ENCODE results near the gene KRTAP10-11.
"Not testable (repeated sequence)": the region's sequence is repeated elsewhere in the genome, so short reads cannot be mapped to it uniquely, and the experiment has no call there.

KRTAP10-11 gene, protein sequence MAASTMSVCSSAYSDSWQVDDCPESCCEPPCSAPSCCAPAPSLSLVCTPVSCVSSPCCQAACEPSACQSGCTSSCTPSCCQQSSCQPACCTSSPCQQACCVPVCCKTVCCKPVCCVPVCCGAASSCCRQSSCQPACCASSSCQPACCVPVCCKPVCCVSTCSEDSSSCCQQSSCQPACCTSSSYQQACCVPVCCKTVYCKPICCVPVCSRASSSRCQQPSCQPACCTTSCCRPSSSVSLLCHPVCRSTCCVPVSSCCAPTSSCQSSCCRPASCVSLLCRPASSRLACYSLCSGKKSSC

DNA sequence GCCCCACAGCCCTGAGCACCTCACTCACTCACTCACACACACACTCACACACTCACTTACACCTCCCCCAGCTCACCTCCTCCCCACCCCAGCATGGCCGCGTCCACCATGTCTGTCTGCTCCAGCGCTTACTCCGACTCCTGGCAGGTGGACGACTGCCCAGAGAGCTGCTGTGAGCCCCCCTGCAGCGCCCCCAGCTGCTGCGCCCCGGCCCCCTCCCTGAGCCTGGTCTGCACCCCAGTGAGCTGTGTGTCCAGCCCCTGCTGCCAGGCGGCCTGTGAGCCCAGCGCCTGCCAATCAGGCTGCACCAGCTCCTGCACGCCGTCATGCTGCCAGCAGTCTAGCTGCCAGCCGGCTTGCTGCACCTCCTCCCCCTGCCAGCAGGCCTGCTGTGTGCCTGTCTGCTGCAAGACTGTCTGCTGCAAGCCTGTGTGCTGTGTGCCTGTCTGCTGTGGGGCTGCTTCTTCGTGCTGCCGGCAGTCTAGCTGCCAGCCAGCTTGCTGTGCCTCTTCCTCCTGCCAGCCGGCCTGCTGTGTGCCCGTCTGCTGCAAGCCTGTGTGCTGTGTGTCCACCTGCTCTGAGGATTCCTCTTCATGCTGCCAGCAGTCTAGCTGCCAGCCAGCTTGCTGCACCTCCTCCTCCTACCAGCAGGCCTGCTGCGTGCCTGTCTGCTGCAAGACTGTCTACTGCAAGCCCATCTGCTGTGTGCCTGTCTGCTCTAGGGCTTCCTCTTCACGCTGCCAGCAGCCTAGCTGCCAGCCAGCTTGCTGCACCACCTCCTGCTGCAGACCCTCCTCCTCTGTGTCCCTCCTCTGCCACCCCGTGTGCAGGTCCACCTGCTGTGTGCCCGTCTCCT lies at the start of gene KRTAP10-11:
Gene KRTAP10-11, plus strand, starts transcription at position 49 of the 856 bp plus-strand sequence. Its CDS starts 45 bp downstream, at position 94.
- not testable (repeated sequence) for DNase-seq (ENCODE audit: low spot score)

DNA sequence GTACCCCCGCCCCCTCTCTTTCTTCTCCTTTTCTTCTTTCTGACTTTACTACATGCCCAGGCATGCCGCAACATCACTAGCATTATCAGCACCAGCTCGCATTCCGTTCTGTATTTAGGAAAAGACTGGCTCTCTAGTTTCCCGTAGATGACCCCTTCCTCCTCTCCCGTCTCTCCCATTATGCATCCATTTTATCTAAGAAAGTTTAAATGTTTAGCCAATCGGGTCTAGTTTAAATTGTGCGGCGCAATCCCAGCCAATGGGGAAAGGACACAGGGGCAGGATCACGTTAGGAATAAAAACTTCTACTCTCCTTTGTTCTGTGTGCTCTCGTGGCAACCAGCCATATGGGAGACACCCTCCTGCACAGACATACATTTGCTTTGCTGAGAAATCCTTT lies 48.2 kb upstream of the KRTAP10-11 start:
- no peak for DNase-seq (ENCODE audit: low spot score)

GRCh38 chr21:44599264-44600029 lies 46.8 kb upstream of the KRTAP10-11 start:
- DNase-seq (ENCODE audit: low spot score), result no peak

GRCh38 chr21:44600118-44600978 lies 45.9 kb upstream of the KRTAP10-11 start, which contains the start of gene KRTAP10-7:
KRTAP10-7 (plus strand) TSS chr21:44600597; CDS start chr21:44600622, 25 bp downstream.
- DNase-seq (ENCODE audit: low spot score), result not testable (repeated sequence)

DNA sequence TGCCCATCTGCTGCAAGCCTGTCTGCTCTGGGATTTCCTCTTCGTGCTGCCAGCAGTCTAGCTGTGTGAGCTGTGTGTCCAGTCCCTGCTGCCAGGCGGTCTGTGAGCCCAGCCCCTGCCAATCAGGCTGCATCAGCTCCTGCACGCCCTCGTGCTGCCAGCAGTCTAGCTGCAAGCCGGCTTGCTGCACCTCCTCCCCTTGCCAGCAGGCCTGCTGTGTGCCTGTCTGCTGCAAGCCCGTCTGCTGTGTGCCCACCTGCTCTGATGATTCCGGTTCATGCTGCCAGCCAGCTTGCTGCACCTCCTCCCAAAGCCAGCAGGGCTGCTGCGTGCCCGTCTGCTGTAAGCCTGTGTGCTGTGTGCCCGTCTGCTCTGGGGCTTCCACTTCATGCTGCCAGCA lies 45.1 kb upstream of the KRTAP10-11 start:
- not testable (repeated sequence) for DNase-seq (ENCODE audit: low spot score)

DNA sequence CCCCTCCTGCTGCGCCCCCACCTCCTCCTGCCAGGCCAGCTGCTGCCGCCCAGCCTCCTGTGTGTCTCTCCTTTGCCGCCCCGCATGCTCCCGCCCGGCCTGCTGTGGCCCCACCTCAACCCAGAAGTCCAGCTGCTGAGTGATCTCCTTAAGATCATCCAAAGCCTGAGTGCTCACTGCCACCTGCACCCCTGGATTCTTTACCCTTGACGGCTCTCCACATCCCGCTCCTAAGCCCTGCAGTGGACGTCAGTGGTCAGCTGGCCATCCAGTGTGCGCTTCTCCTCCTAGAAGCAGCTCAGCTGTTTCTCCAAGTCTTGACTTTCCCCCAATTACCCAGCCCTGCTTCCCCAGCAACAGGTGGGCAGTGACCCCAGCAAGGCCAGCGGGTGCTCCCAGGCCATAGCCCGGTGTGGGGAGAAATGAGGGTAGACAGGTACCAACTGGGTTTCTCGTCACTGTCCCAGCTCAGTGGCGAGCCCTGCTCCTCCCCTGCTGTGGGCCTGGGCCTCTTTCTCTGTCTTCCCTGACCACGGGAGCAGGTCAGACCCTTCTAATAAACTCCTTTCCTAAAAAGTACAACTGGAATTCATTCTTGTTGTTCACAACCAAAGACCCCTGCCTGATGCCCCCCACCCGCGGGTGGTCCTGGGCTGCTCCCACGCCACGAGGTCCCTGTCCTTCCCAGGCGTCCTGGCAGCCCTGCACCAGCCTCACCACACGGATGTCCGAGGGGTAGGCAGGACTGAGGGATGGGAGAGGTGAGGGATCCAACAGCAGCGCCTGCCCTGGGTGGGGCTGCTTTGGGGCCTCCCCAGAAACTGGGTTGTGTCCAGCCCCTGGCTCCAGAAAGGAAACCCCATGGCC lies 44.4 kb upstream of the KRTAP10-11 start:
- no peak for DNase-seq (ENCODE audit: low spot score)

- no peak for DNase-seq (ENCODE audit: low spot score)
Measured at GRCh38 chr21:44602463-44602850, 43.8 kb upstream of the KRTAP10-11 start.

- no peak for DNase-seq (ENCODE audit: low spot score)
Measured at GRCh38 chr21:44603109-44603875, 42.9 kb upstream of the KRTAP10-11 start.

DNA sequence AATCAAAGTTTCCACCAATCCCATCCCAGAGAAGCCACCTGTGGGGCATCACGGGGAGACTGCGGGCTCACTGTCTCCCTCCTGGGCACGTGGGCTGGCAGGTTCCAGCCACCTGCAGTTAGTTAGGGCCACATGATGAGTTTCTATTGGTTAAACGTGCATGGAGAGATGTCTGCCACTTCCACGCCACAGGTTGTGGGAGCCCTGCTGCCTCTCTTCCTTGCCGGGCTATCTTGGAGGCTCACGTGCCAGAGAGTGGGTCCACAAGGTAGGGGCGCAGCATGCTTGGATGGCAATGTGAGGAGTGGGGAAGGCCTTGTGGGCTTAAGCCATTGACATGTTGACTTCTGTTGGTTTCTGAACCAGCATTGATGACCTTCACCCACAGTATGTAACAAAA lies 42.3 kb upstream of the KRTAP10-11 start:
- no peak for DNase-seq (ENCODE audit: low spot score)

- no peak for DNase-seq (ENCODE audit: low spot score)
Measured at GRCh38 chr21:44606495-44606894, 39.7 kb upstream of the KRTAP10-11 start.

GRCh38 chr21:44609193-44609592 lies 37.0 kb upstream of the KRTAP10-11 start:
- no peak for DNase-seq (ENCODE audit: low spot score)

DNA sequence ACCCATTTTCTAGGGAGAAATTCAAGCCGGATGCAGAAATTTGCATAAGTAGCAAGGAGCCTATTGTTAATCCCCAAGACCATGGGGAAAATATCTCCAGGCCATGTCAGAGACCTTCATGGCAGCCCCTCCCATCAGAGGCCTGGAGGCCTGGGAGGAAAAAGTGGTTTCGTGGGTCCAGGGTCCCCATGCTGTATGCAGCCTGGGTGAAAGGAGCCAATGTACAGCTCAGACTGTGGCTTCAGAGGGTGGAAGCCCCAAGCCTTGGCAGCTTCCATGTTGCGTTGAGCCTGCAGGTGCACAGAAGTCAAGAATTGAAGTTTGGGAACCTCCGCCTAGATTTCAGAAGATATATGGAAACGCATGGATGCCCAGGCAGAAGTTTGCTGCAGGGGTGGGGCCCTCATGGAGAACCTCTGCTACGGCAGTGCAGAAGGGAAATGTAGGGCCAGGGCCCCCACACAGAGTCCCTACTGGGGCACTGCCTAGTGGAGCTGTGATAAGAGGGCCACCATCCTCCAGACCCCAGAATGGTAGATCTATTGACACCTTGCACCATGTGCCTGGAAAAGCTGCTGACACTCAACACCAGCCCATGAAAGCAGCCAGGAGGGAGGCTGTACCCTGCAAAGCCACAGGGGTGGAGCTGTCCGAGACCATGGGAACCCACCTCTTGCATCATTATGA lies 35.9 kb upstream of the KRTAP10-11 start:
- DNase-seq (ENCODE audit: low spot score), result not testable (repeated sequence)

DNA sequence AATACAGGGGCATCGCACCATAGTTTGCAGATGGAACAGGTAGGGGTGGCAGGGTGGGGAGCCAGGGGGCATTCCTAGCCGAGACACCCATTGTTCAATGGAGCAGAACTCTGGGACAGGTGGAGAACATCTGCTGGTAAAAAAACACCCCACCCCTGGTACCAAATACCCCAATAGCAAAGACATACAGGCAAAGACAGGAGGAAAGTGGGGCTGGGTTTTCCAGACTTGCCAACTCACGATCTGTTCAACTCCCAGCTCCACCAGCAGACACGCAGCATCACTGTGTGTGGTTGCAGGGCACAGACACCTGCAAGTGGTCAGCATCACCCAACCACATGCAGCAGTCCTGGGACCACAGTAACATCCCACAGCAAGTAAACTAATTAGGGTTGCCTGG lies 34.7 kb upstream of the KRTAP10-11 start:
- DNase-seq (ENCODE audit: low spot score), result no peak

- no peak for DNase-seq (ENCODE audit: low spot score)
Measured at GRCh38 chr21:44612029-44612486, 34.2 kb upstream of the KRTAP10-11 start, which contains the start of gene KRTAP10-8. KRTAP10-8 (plus strand) TSS chr21:44612079; CDS start chr21:44612101, 22 bp downstream.

DNA sequence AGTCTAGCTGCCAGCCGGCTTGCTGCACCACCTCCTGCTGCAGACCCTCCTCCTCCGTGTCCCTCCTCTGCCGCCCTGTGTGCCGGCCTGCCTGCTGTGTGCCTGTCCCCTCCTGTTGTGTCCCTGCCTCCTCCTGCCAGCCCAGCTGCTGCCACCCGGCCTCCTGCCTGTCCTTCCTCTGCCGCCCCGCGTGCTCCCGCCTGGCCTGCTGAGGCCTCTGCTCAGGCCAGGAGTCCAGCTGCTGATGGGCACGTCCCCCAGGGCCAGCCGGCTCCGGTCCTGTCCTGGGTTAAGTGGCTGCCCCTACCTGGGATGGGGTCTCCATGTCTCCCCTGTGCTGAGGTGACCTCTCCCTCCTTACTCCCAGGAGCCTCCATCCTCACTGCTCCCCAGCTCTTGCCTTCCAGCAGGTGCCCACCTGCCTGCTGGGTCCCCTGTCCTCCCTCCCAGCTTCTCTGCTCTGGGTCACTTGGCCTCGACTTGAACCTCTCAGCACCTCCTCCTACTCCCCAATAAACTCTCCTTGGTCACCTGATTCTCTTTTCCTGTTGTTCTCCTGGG lies 33.5 kb upstream of the KRTAP10-11 start:
- DNase-seq (ENCODE audit: low spot score), result no peak

GRCh38 chr21:44613386-44614155 lies 32.6 kb upstream of the KRTAP10-11 start:
- no peak for DNase-seq (ENCODE audit: low spot score)

GRCh38 chr21:44614161-44614631 lies 32.0 kb upstream of the KRTAP10-11 start:
- no peak for DNase-seq (ENCODE audit: low spot score)

Measured in GM03348 (cell line).